CD8-positive, alpha-beta memory T cell (primary cell): ENCODE data around the gene MLH1. TPM values are rescaled to one million over a fixed set of nuclear protein-coding genes. Genes with fewer than 3 reads are reported as not detected.

Source experiments
- CTCF ChIA-PET: fragments of 350-600 bp; sonication (Branson Sonifier 250); formaldehyde crosslinking; loops from one replicate; lab custom pipeline; 2021; ENCODE audit warnings: antibody characterized with exemption; lab: Charles Lee
- POLR2A ChIA-PET: fragments of 350-600 bp; sonication (Branson Sonifier 250); formaldehyde crosslinking; loops from one replicate; lab custom pipeline; 2021; ENCODE audit warnings: antibody characterized with exemption; lab: Charles Lee
- DNase-seq, 5 donors: peaks; one replicate each; pipeline versions ENCODE4 v3.0.0 to v3.0.0-alpha.2; 2020 to 2022; ENCODE audit warnings: mixed read lengths in 1 of 5
- H3K27ac ChIP-seq: one replicate; pipeline ENCODE4 v1.7.0; 2013; ENCODE audit warnings: low read depth, mild to moderate bottlenecking, low read length, moderate library complexity
- H3K27me3 ChIP-seq: 2 replicates; pipeline ENCODE4 v1.7.0; 2013; ENCODE audit warnings: low read length, mild to moderate bottlenecking; ENCODE audit not compliant: insufficient read depth, poor library complexity, severe bottlenecking
- H3K36me3 ChIP-seq: 2 replicates; pipeline ENCODE4 v1.7.0; 2013; ENCODE audit warnings: mild to moderate bottlenecking, low read length, moderate library complexity; ENCODE audit not compliant: insufficient read depth
- H3K4me1 ChIP-seq: 2 replicates; pipeline ENCODE4 v1.7.0; 2013; ENCODE audit warnings: mild to moderate bottlenecking, low read length, moderate library complexity; ENCODE audit not compliant: insufficient read depth
- H3K4me3 ChIP-seq: 2 replicates; pipeline ENCODE4 v1.7.0; 2013; ENCODE audit warnings: mild to moderate bottlenecking, low read length
- H3K9me3 ChIP-seq: 2 replicates; pipeline ENCODE4 v1.7.0; 2013; ENCODE audit warnings: mild to moderate bottlenecking, low read length
- H3K27ac Mint-ChIP-seq, 8 donors: one replicate each; pipeline ENCODE4 v1.8.0; 2020 to 2021; ENCODE audit warnings: mixed read lengths in 8 of 8, mild to moderate bottlenecking in 6 of 8, inconsistent platforms in 3 of 8, moderate library complexity in 3 of 8
- H3K27me3 Mint-ChIP-seq, 2 donors: one replicate each; pipeline ENCODE4 v1.8.0; 2020 to 2021; ENCODE audit warnings: mixed read lengths in 2 of 2, mild to moderate bottlenecking in 1 of 2, moderate library complexity in 1 of 2
- H3K36me3 Mint-ChIP-seq, 3 donors: one replicate each; pipeline ENCODE4 v1.8.0; 2020 to 2021; ENCODE audit warnings: mixed read lengths in 3 of 3, inconsistent platforms in 1 of 3, mild to moderate bottlenecking in 1 of 3
- H3K4me1 Mint-ChIP-seq, 3 donors: one replicate each; pipeline ENCODE4 v1.8.0; 2020 to 2021; ENCODE audit warnings: mixed read lengths in 3 of 3, inconsistent platforms in 1 of 3, mild to moderate bottlenecking in 1 of 3
- H3K4me3 Mint-ChIP-seq, 7 donors: one replicate each; pipeline ENCODE4 v1.8.0; 2020 to 2021; ENCODE audit warnings: mixed read lengths in 7 of 7, mild to moderate bottlenecking in 6 of 7, moderate library complexity in 4 of 7, inconsistent platforms in 2 of 7
- H3K9me3 Mint-ChIP-seq, 5 donors: one replicate each; pipeline ENCODE4 v1.8.0; 2020 to 2022; ENCODE audit warnings: mixed read lengths in 5 of 5, mild to moderate bottlenecking in 3 of 5, moderate library complexity in 2 of 5, inconsistent platforms in 1 of 5
- polyA plus RNA-seq: library from polyadenylated mRNA; unstranded; fragments of 300-500 nt; fragmentation: Illumina TruSeq; gene quantifications from one replicate; pipeline ENCODE4 v1.2.3, GENCODE V29; 2021
- total RNA-seq, 2 experiments: library from RNA; stranded (reverse); gene quantifications; one replicate each; pipeline ENCODE4 v1.2.3, GENCODE V29; 2021

MLH1 gene
- total and polyA plus RNA-seq, 3 experiments from 2014 or later: 19.5 to 73.2 (median 66.4) TPM

DNA sequence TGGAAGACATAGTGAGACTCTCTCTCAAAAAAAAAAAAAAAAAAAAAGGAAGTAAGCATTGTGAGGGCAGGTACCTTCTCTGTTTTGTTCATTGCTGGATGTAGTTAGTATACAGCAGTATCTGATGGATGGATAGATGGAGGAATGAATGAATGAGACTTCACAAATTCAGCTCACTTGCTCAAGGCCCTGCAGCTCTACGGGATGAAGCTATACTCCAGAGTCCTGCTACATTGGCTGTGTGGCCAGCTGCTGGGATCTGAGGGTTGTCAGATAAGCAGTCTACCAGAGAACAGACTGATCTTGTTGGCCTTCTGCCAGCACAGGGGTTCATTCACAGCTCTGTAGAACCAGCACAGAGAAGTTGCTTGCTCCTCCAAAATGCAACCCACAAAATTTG is 35.0 kb downstream of the MLH1 start:
- no peak for DNase-seq
- ChIA-PET CTCF (no interaction called here), POLR2A (no interaction called here)
- Histone ChIP-seq H3K4me3 (no peak overlapping the region), H3K4me1 (no peaks in the 10 kb centered on the region), H3K9me3 (no peaks in the 10 kb centered on the region), H3K36me3 (peaks cover 33% of the 10 kb centered on the region), H3K27me3 (no peaks in the 10 kb centered on the region), H3K27ac (no peak overlapping the region)
- Mint-ChIP-seq H3K9me3 (no peaks in the 10 kb centered on the region), H3K4me1 (peaks cover 0 to 4% (median 0%) of the 10 kb centered on the region in 3 donors), H3K27ac (peak overlapping the region in 1 of 8 donors; percentile 15), H3K27me3 (no peaks in the 10 kb centered on the region), H3K4me3 (no peak overlapping the region), H3K36me3 (peaks cover 11 to 92% (median 24%) of the 10 kb centered on the region in 3 donors)

DNA sequence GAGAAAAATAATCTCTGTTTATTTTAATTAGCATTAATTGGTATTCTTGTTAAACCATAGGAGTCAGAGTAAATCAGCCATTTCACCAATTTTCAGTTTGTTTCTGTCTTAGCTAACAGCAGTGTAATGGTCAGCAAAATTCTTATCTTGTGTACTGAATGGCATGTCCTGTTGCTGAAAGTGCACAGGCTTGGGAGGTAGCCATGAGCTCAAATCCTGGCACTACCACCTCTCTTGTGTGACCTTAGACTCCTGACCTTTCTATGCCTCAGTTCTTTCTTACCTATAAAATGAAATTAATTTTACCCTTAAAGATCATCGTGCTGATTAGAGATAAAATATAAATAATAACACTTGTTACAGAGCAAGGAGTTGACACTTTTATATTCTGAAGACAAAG is 35.8 kb downstream of the MLH1 start:
- Mint-ChIP-seq H3K4me1 (peaks cover 0 to 2% (median 0%) of the 10 kb centered on the region in 3 donors), H3K9me3 (no peaks in the 10 kb centered on the region), H3K36me3 (peaks cover 14 to 90% (median 25%) of the 10 kb centered on the region in 3 donors), H3K27me3 (no peaks in the 10 kb centered on the region), H3K4me3 (no peak overlapping the region), H3K27ac (no peak overlapping the region)
- Histone ChIP-seq H3K4me1 (no peaks in the 10 kb centered on the region), H3K27me3 (no peaks in the 10 kb centered on the region), H3K27ac (no peak overlapping the region), H3K36me3 (peaks cover 35% of the 10 kb centered on the region), H3K9me3 (no peaks in the 10 kb centered on the region), H3K4me3 (no peak overlapping the region)
- no peak for DNase-seq
- CTCF ChIA-PET: interaction anchor here (1.2 kb wide), 1 partner anchor 12 kb away, joined by 3 read pairs; no protein-coding TSS in a partner anchor
- POLR2A ChIA-PET: interaction anchor here (0.6 kb wide), 1 partner anchor 99 kb away, joined by 3 read pairs; no protein-coding TSS in a partner anchor

DNA sequence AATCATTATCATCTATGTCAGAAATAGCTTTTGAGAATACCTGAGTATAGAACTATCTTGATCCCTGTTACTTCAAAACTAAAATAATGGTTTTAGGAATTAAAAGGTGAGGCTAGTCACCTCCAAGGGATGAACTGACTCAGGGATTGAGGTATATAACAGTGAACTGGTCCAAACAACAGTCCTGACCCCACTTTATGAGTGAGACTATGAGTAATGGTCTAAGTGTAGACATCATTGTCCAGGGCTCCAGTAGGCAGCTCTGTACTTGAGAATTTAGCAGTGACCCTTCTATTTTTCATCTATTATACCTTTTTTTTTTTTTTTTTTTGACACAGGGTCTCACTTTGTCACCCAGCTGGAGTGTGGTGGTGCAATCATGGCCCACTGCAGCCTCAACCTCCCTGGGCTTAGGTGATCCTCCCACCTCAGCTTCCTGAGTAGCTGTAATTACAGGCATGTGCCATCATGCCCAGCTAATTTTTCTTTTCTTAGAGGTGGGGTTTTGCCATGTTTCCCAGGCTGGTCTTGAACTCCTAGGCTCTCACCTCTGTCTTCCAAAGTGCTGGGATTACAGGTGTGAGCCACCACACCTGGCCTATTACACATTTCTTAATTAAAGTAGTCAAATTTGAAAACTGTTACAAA is 36.3 kb downstream of the MLH1 start:
- H3K4me3 Mint-ChIP-seq: no peak overlapping the region
- peaks cover 17 to 89% (median 27%) of the 10 kb centered on the region in 3 donors for H3K36me3 Mint-ChIP-seq
- DNase-seq: no peak
- H3K36me3 ChIP-seq: peaks cover 34% of the 10 kb centered on the region
- no peaks in the 10 kb centered on the region for H3K27me3 Mint-ChIP-seq
- CTCF ChIA-PET: interaction anchor here (1.2 kb wide), 1 partner anchor 11 kb away, joined by 3 read pairs; no protein-coding TSS in a partner anchor
- no peaks in the 10 kb centered on the region for H3K4me1 ChIP-seq
- H3K4me3 ChIP-seq: no peak overlapping the region
- POLR2A ChIA-PET: interaction anchor here (0.6 to 0.7 kb wide), 2 partner anchors 36 to 100 kb away, joined by 3 to 4 read pairs; partner anchors contain the start of gene MLH1
- no peak overlapping the region for H3K27ac ChIP-seq
- H3K27me3 ChIP-seq: no peaks in the 10 kb centered on the region
- no peaks in the 10 kb centered on the region for H3K9me3 ChIP-seq
- H3K9me3 Mint-ChIP-seq: no peaks in the 10 kb centered on the region
- H3K4me1 Mint-ChIP-seq: no peaks in the 10 kb centered on the region
- no peak overlapping the region for H3K27ac Mint-ChIP-seq

GRCh38 chr3:37030588-37030987 is 37.3 kb downstream of the MLH1 start:
- Mint-ChIP-seq H3K9me3 (peaks cover 0 to 3% (median 0%) of the 10 kb centered on the region in 5 donors), H3K36me3 (peaks cover 26 to 91% (median 34%) of the 10 kb centered on the region in 3 donors), H3K27ac (peak overlapping the region in 1 of 8 donors; percentile 24), H3K4me1 (no peaks in the 10 kb centered on the region), H3K4me3 (no peak overlapping the region), H3K27me3 (no peaks in the 10 kb centered on the region)
- POLR2A ChIA-PET: no interaction called here
- H3K9me3 ChIP-seq: peaks cover under 1% of the 10 kb centered on the region
- H3K27me3 ChIP-seq: no peaks in the 10 kb centered on the region
- DNase-seq: no peak
- no peak overlapping the region for H3K4me3 ChIP-seq
- H3K27ac ChIP-seq: no peak overlapping the region
- H3K36me3 ChIP-seq: peaks cover 37% of the 10 kb centered on the region
- CTCF ChIA-PET: no interaction called here
- no peaks in the 10 kb centered on the region for H3K4me1 ChIP-seq

DNA sequence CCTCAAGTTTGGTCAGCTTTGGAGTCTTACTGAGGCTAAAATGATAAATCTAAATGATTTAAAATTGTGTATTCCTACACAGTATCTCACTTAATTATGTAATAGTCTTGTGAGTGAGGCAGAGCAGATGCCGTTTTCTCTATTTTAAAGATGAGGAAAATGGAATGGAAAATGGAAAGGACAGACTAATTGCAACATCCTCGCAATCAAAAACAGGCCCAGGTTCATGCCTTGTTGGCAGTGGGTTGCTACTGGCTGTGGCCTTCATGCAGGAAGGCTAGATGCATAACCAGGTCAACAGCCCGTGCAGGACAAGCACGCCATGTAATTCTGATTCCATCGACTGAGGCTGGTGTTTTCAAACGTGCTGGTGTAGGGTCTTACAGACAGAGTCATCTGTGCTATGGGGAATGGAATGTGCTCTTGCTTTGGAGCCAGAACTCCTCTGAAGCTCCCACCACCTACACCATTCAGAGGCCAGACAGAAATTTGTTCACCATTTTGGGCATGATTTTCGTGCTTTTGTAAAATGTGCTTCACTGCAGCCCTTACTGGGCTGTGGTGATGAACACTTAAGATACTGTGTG is 37.9 kb downstream of the MLH1 start:
- Mint-ChIP-seq H3K9me3 (peaks cover 0 to 3% (median 0%) of the 10 kb centered on the region in 5 donors), H3K36me3 (peaks cover 32 to 91% (median 34%) of the 10 kb centered on the region in 3 donors), H3K4me3 (no peak overlapping the region), H3K27me3 (no peaks in the 10 kb centered on the region), H3K4me1 (no peaks in the 10 kb centered on the region), H3K27ac (peak overlapping the region in 1 of 8 donors; percentile 14)
- ChIA-PET CTCF (no interaction called here), POLR2A (no interaction called here)
- H3K27ac ChIP-seq: no peak overlapping the region
- peaks cover 35% of the 10 kb centered on the region for H3K36me3 ChIP-seq
- no peak overlapping the region for H3K4me3 ChIP-seq
- no peaks in the 10 kb centered on the region for H3K27me3 ChIP-seq
- H3K4me1 ChIP-seq: no peaks in the 10 kb centered on the region
- DNase-seq: no peak
- peaks cover 5% of the 10 kb centered on the region for H3K9me3 ChIP-seq

- ChIA-PET POLR2A (no interaction called here), CTCF (no interaction called here)
- no peak for DNase-seq
- no peak overlapping the region for H3K27ac ChIP-seq
- Mint-ChIP-seq H3K27ac (peak overlapping the region in 1 of 8 donors; percentile 10), H3K4me3 (no peak overlapping the region), H3K4me1 (peaks cover 0 to 3% (median 0%) of the 10 kb centered on the region in 3 donors), H3K27me3 (no peaks in the 10 kb centered on the region), H3K9me3 (peaks cover 0 to 4% (median 0%) of the 10 kb centered on the region in 5 donors), H3K36me3 (peaks cover 37 to 89% (median 40%) of the 10 kb centered on the region in 3 donors)
- H3K36me3 ChIP-seq: peaks cover 35% of the 10 kb centered on the region
- no peak overlapping the region for H3K4me3 ChIP-seq
- H3K27me3 ChIP-seq: no peaks in the 10 kb centered on the region
- H3K9me3 ChIP-seq: peaks cover 5% of the 10 kb centered on the region
- H3K4me1 ChIP-seq: no peaks in the 10 kb centered on the region
Observed at GRCh38 chr3:37032961-37033360, 39.6 kb downstream of the MLH1 start.

DNA sequence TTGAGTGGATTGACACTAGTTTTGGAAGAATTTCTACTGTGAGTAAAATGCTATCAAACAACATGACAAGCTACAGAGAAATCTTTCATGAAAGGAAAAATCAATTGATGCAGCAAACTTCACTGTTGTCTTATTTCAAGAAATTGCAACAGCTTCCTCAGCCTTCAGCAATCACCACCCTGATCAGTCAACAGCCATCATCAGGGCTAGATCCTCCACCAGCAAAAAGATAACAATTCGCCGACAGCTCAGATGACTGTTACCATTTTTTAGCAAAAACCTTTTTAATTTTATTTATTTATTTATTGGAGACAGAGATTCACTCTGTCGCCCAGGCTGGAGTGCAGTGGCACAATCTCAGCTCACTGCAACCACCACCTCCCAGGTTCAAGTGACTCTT is 44.0 kb downstream of the MLH1 start:
- Mint-ChIP-seq H3K36me3 (peaks cover 37 to 89% (median 51%) of the 10 kb centered on the region in 3 donors), H3K27ac (no peak overlapping the region), H3K4me1 (peaks cover 0 to 3% (median 0%) of the 10 kb centered on the region in 3 donors), H3K9me3 (peaks cover 0 to 4% (median 0%) of the 10 kb centered on the region in 5 donors), H3K4me3 (no peak overlapping the region), H3K27me3 (no peaks in the 10 kb centered on the region)
- Histone ChIP-seq H3K27ac (no peak overlapping the region), H3K9me3 (peaks cover 5% of the 10 kb centered on the region), H3K36me3 (peaks cover 29% of the 10 kb centered on the region), H3K4me1 (no peaks in the 10 kb centered on the region), H3K27me3 (no peaks in the 10 kb centered on the region), H3K4me3 (no peak overlapping the region)
- POLR2A ChIA-PET: no interaction called here
- CTCF ChIA-PET: no interaction called here
- DNase-seq: no peak
